ENCODE measurements around the gene RNF34. TPM values are rescaled to one million over a fixed set of nuclear protein-coding genes. Genes with fewer than 3 reads are reported as not detected.
A peak's percentile ranks its signal among the peaks of the same experiment; 100 is the strongest.

Gene RNF34
- total RNA-seq, 4 donors from 2014 or later = 39.8 to 44.7 (median 41.6) TPM

DNA sequence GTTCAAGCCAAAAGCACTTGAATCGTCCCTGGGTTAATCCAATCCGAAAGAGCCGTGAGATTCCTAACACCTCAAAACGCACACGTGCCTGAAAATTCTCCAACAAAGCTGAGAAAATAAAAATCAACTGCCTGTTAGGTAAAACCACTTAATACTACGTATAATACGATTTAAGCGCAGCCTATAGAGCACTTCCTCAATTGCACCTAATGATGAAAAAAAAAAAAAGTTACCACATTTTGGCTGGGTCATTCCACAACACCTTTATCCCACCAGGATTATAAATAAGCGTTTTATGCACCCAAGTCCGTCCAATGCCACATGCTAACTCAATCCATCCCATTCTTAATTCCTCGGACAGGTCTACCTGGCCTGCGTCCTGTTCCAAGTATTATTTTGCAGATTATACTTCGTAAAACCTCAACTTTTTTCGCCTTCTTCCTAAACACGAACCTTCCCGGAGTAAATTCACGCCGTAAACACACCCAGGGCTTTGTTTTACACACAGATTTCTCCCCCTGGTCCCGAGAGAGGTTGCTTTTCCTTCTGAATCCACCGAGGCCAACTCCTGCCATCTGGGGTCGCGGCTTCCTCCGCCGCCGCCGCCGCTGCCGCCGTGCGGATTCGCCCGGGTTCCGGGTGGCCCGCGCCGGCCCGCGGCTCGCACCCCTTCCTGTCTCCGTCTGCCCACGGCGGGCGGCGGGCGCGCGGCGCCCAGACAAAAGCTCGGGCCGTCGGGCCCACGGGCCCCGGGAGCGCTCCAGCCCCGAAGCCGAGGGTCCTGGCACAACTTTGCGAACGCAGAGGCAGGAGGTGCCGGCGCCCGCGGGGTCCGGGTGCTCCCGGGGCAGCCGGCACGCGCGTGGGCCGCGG is 66.2 kb downstream of the RNF34 start:
- peak overlapping the region in 2 of 4 donors; percentile 62 to 67 for H3K27ac ChIP-seq
- peaks cover 0 to 31% (median 6%) of the 10 kb centered on the region in 4 donors for H3K4me1 ChIP-seq
- peak overlapping the region; percentile 34 to 87 (median 64) for H3K4me3 ChIP-seq
- 13 to 27% methylated on average over 40 to 65 of the region's 70 CpGs for WGBS, 2 donors
- no peak for TF ChIP-seq EP300 (IDR thresholded peaks at IDR 0.05)
- no peak for TF ChIP-seq POLR2A (IDR thresholded peaks at IDR 0.05)
- TF ChIP-seq, protein P1, sequence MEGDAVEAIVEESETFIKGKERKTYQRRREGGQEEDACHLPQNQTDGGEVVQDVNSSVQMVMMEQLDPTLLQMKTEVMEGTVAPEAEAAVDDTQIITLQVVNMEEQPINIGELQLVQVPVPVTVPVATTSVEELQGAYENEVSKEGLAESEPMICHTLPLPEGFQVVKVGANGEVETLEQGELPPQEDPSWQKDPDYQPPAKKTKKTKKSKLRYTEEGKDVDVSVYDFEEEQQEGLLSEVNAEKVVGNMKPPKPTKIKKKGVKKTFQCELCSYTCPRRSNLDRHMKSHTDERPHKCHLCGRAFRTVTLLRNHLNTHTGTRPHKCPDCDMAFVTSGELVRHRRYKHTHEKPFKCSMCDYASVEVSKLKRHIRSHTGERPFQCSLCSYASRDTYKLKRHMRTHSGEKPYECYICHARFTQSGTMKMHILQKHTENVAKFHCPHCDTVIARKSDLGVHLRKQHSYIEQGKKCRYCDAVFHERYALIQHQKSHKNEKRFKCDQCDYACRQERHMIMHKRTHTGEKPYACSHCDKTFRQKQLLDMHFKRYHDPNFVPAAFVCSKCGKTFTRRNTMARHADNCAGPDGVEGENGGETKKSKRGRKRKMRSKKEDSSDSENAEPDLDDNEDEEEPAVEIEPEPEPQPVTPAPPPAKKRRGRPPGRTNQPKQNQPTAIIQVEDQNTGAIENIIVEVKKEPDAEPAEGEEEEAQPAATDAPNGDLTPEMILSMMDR (IDR thresholded peaks at IDR 0.05) = no peak
- no peaks in the 10 kb centered on the region for H3K9me3 ChIP-seq
- DNase-seq (ENCODE audit: low spot score in 2 of 2) = no peak
- H3K27me3 ChIP-seq = no peaks in the 10 kb centered on the region
- H3K36me3 ChIP-seq = no peaks in the 10 kb centered on the region

DNA sequence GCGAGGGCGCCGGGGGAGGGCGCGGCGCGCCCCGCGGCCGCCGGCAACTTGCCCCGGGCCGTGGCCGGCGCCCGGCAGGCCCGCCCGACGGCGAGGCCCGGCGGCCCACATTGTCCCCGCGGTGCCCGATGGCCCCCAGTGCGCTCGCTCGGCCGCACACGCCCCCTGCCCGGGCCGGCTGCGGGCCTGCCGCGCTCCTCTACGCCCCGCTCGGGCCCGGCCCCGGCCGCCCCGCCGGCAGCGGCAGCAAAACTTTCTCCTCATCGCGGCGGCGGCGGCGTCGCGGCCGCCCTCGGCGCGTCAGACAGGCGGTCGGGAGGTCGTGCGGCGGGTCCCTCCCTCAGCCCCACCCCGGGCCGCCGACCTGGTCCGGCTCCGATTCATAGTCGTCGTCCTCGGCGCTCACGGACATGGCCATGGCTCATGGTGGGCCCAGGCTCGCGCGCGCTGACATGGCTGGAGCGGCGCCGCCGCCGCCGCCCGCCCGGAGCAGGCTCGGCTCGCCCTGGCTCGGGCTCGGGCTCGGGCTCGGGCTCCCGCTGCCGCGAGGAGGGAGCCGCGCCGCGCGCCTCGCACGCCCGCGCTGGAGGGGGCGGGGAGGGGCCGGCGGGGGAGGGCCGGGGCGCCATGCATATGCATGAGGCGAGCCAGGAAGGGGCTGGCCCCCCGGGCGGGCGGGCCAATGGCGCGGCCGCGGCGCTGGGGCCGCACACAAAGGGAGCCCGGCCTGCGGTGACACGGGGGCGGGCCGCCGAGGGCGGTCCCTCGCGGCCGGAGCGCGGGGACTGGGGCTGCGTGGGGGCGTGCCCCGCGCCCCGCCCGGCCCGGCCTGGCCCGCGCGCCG is 67.1 kb downstream of the RNF34 start:
- H3K27ac ChIP-seq = peak overlapping the region; percentile 60 to 88 (median 83)
- peaks cover 0 to 35% (median 6%) of the 10 kb centered on the region in 4 donors for H3K4me1 ChIP-seq
- H3K9me3 ChIP-seq = no peaks in the 10 kb centered on the region
- H3K27me3 ChIP-seq = no peaks in the 10 kb centered on the region
- H3K36me3 ChIP-seq = no peaks in the 10 kb centered on the region
- DNase-seq (ENCODE audit: low spot score in 2 of 2) = peak; percentile 62 to 75
- 0 to 1% methylated on average over 1 to 70 of the region's 139 CpGs for WGBS, 2 donors
- peak overlapping the region; percentile 50 to 87 (median 76) for H3K4me3 ChIP-seq
- TF ChIP-seq, protein P1 (IDR thresholded peaks at IDR 0.05) = no peak
- peak in 1 of 2 donors; percentile 31 for TF ChIP-seq POLR2A (IDR thresholded peaks at IDR 0.05)

DNA sequence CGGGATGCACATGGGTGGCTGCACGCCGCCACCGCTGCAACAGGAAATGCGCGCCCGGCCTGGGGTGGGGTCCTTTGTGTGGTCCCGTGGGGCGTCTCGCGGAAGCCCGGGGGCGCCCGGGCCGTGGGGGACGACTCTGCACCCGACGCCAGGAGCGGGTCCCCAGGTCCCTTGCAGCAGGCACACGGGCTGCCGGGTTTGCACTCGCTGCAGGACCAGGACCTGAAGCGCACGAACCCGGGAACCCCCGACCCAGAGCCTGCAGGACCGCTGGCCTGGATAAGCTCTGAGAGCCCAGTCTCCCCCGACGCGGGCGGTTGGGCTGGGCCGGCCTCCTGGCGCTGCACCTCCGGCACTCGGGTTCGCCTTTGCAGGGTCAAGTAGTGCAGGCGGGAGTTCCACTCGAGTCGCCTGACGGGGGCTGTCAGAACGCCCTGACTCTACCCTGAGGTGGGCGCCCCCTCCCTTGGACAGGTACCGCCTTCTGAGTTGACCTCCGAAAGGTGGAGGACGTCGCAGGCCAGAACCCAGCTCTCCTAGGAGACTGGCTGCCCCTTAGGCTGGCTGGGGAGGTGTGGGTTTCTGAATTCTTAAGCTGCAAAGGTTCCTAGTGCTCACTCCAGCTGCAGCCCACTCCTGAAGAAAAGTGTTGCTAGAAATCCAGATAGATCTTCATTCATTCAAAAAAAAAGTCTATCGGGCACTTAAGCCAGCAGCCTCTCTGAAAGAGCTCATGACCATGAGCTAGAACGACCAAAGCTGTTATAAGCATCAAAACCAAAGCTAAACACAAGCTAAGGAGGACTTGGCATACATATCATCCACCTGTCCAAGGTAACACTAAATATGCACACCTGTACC is 68.0 kb downstream of the RNF34 start:
- Histone ChIP-seq H3K27me3 (no peaks in the 10 kb centered on the region), H3K4me1 (peaks cover 0 to 35% (median 6%) of the 10 kb centered on the region in 4 donors), H3K9me3 (no peaks in the 10 kb centered on the region), H3K4me3 (peak overlapping the region; percentile 27 to 87 (median 68)), H3K36me3 (no peaks in the 10 kb centered on the region), H3K27ac (peak overlapping the region; percentile 32 to 88 (median 68))
- WGBS, 2 donors = 2 to 17% methylated on average over 14 to 26 of the region's 48 CpGs
- no peak for DNase-seq (ENCODE audit: low spot score in 2 of 2)
- TF ChIP-seq EP300 (IDR thresholded peaks at IDR 0.05) = no peak
- no peak for TF ChIP-seq POLR2A (IDR thresholded peaks at IDR 0.05)
- TF ChIP-seq, protein P1 (IDR thresholded peaks at IDR 0.05) = no peak

DNA sequence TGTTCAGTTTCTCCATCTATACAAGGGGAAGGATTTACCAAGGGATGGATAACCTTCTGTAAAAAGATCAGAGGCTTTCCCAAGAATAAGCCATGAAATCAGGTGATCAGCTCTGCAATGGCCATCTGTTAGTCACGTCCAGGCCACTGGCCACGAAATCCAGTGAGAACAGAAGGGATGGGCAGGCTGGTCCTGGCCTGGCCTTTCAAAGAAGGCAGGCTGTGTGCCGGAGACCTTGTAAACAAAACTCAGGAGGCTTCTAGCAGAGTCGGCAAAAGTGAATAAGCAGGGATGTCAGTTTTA is 68.5 kb downstream of the RNF34 start:
- TF ChIP-seq, protein P1 (IDR thresholded peaks at IDR 0.05) = no peak
- TF ChIP-seq POLR2A (IDR thresholded peaks at IDR 0.05) (no peak), EP300 (IDR thresholded peaks at IDR 0.05) (no peak)
- no peaks in the 10 kb centered on the region for H3K9me3 ChIP-seq
- peak in 1 of 2 donors; percentile 28 for DNase-seq (ENCODE audit: low spot score in 2 of 2)
- H3K27ac ChIP-seq = peak overlapping the region in 2 of 4 donors; percentile 67 to 88
- no peaks in the 10 kb centered on the region for H3K27me3 ChIP-seq
- H3K4me1 ChIP-seq = peaks cover 0 to 35% (median 6%) of the 10 kb centered on the region in 4 donors
- no peaks in the 10 kb centered on the region for H3K36me3 ChIP-seq
- WGBS, 2 donors = 33 to 42% methylated on average over 4 of the region's 4 CpGs
- H3K4me3 ChIP-seq = no peak overlapping the region

Data from tibial nerve (tissue), 4 donors.